Cerebellar cortex (tissue), 1 donor: ENCODE results near the gene CHN2.
"Not testable (repeated sequence)": the region's sequence is repeated elsewhere in the genome, so short reads cannot be mapped to it uniquely, and the experiment has no call there.

Experiments
- DNase-seq: peaks from one replicate; pipeline ENCODE4 v3.0.0-alpha.2; 2015; ENCODE audit warnings: low spot score

Gene CHN2

GRCh38 chr7:29256693-29257002 is 62.1 kb downstream of the CHN2 start:
- DNase-seq = no peak

- DNase-seq = no peak
These were observed 64.4 kb downstream of the CHN2 start for GRCh38 chr7:29258951-29259350.

DNA sequence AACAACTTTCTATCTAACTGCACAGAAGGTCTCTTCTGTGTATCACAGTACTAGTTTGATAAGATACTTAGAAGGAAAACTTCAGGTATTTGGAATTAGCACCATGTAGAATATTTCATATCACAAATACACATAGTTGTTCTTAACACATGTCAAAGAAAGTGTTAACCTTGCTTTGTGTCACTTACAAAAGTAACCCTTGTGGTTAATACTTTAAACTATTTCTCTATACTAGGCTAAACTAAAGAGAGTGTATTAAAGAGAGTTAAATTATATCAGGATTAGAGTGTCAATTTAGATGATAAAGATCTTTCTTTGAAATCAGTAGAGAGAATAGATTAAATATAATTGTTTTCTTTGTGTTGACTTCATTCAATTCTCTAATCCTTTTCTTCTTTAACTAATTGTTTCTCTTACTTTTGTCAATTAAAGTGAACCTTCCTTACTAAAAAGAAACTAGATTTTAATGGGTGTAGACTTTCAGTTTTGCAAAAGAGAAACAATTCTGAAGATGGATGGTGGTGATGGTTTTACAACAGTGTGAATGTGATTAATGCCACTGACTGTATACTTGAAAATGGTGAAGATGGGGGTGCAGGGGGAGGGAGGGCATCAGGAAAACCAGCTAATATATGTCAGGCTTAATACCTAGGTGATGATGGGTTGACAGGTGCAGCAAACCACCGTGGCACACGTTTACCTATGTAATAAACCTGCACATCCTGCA is 67.8 kb downstream of the CHN2 start:
- DNase-seq = no peak

DNA sequence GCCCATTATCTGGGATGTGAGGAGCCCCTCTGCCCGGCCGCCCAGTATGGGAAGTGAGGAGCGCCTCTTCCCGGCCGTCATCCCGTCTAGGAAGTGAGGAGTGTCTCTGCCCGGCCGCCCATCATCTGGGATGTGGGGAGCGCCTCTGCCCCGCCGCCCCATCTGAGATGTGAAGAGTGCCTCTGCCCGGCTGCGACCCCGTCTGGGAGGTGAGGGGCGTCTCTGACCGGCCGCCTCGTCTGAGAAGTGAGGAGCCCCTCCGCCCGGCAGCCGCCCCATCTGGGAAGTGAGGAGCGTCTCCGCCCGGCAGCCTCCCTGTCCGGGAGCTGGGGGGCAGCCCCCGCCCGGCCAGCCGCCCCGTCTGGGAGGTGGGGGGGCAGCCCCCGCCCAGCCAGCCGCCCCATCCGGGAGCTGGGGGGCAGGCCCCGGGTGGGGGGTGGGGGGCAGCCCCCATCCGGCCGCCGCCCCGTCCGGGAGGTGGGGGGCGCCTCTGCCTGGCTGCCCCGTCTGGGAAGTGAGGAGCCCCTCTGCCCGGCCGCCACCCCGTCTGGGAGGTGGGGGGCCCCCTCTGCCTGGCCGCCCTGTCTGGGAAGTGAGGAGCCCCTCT is 69.1 kb downstream of the CHN2 start:
- DNase-seq = not testable (repeated sequence)

- DNase-seq = no peak
These were observed 70.8 kb downstream of the CHN2 start for GRCh38 chr7:29265208-29265923.

GRCh38 chr7:29269935-29270334 is 75.4 kb downstream of the CHN2 start:
- DNase-seq = no peak

- no peak for DNase-seq
These were observed 76.2 kb downstream of the CHN2 start for GRCh38 chr7:29270594-29271318.

DNA sequence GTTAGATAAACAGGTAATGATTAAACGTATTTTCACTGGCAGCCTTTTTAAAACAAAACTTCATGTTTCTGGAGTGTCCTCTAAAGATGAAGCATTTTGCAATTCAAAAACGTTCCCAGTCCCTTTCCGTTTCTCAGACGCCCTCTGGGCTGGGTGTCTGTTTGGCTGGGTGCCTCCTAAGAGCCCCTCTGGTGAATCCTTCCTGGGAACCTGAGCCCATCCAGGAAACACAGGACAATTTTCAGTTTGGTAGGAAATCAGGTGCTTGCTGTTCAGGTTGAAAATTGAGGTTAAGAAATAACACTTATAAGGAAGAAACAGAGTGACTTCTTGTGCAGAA is 76.7 kb downstream of the CHN2 start:
- no peak for DNase-seq

GRCh38 chr7:29272057-29272456 is 77.5 kb downstream of the CHN2 start:
- peak; percentile 16 for DNase-seq

DNA sequence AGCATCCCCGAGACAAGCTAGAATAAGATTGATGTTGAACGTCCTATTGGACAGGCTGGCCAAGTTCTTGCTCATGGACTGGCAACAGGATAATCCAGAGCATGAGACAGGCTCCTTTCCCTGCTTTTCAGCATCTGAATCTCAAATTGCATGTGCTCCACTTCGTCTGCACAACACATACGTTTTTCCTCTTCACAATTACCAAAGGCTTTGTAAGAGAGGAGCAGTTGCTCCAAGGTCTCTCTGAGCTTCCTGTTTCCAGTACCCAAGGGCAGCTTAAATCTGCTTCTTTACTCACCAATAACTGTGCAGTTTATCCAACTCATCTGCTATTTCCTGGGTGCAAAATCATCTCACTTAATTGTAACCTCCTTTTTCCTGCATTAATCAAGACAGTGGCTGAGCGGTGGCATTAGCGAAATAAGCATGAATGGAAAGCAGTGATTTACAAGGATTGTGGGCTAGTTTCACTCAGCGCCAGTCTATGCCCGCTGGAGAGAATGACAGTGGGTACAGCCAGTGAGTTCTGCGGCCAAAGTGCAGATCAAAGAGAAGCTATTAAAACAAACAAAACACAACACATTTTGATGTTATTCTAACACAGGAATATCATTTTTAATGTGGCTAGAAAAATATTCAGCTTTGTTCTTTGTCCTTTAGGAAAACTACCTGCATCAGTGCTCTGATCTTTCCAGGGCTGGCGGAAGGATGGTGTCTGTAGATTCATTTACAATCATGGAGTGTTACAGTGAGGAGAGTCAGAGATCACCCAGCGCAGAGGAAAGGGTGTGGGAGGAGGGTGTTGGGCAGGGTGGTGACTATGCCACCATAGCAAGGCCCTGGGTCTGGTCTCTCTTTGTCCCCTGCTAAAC is 79.8 kb downstream of the CHN2 start:
- peak; percentile 80 for DNase-seq

- DNase-seq = no peak
These were observed 80.4 kb downstream of the CHN2 start for GRCh38 chr7:29275018-29275318.

DNA sequence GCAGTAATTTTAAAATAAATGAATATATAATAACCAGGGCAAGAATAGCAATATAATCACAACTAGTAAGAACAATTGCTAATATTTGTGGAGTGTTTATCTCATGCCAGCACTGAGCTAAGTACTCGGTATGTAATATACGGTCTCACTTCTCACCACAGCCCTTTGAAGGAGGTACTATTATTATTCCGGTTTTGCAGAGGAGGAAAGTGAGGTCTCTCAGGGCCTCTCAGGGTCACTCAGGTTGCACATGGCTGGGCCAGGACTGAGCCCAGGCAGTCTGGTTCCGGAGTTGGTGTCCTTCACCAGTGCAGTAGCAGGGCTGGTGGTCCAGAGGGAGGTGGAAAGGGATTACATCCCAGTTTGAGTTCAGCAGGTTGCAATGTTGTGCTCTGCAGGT is 80.9 kb downstream of the CHN2 start:
- no peak for DNase-seq

DNA sequence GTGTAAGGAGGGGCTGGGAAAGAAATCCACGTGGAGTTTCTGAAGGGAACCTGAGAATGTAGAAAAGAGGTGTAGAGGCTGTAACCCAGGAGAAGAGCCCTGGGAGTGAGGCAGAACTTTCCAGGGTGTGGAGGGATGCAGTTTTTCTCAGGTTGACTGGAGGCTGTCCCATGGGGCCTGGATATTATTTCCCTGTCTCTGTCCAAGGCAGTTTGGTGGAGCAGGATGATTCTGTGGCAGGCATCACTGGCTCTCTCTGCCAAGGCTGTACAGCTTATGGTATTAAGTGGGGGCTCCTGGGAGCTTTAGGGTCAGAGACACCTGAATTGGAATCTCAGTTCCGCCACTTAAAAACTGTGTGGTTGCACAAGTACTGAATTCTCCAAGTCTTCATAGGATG is 81.6 kb downstream of the CHN2 start:
- DNase-seq = no peak

DNA sequence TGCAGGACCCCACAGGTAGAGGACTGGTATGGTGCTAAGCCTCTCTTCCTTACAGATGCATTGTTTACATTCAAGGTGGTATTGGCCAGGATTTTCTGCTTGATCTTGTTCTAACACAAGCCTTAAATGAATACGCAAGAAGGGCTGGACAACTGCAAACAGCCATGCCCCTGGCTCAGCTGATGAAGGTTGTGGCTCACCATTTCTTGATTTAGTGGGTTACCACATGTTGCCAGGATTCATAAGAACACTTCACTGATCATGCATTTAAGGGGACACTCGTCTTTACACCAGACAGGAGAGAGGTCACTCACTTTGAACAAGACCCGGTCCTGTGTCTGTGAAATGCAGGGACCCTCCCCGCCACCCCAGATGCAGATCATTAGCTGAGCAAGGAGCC is 82.2 kb downstream of the CHN2 start:
- DNase-seq = no peak

GRCh38 chr7:29277436-29278215 is 83.1 kb downstream of the CHN2 start:
- no peak for DNase-seq

DNA sequence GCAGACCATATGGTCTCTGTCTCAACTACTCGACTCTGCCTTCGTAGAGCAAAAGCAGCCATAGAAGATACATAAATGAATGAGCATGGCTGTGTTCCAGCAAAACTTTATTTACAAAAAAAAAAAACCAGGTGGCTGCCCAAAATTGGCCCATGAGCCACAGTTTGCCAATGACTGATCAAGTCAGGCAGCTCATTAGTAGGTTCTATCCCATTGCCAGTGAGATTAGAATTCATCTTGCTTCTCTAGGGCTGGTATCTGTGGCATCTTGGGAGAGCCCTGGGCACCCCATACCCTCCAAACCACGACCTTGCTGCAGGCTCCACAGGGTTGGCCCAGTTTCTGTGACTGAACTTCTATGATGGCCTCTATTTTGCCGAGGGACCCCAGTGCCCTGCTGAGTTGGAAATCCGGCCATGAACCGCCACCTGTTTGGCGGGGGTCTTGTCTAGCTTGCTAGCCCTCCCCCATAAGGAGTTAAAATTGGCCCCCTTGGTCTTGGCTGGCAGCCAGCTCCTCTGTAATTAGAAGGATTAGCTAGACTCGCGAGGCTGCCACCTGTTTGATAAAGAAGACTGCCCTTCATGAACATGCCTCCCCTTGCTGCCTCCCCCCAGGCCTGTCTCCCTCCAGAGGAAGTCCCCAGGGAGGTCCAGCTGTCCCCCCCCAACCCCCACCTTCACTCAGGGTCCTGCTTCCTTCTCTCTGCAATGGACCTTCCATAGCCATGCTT is 83.9 kb downstream of the CHN2 start:
- no peak for DNase-seq

DNA sequence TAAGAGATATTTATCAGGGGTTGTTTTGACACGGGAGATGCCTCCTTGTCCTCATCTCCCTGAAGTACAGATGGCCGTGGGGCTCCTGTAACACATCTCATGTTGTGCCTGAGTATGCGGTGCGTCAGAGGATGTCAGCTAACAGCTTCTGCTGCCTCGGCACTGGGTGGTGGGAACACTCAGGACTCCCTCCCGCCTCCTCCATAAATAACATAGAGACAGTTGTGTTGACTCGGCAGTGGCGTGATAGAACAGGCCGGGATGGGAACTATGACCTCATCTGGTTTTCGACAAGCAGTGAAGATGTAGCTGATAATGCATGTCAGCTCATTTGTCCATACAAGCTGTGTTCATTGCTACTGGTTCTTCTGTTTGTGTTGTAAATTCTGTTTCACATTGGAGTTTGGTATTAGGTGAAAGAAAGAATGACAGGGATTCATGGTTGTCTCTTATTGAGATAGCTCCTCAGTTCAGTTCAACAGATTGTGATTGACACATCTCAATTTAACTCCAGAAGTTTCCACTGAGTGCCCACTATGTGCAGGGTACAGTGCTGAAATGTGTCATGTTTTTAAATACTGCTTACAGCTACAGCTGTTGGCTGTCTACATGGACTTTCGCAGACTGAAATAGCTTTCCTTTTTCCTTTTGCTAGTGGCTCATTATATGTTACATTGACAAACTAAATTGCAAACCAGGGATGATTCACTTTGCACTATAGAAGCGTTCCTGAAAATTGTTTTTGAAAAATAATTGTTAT is 87.4 kb downstream of the CHN2 start:
- DNase-seq = peak; percentile 72

- DNase-seq = peak; percentile 64
These were observed 88.3 kb downstream of the CHN2 start for GRCh38 chr7:29282819-29283414.

- DNase-seq = peak; percentile 25
These were observed 90.3 kb downstream of the CHN2 start for GRCh38 chr7:29284696-29285443.
